ENCODE measurements around the gene THUMPD3. TPM values are rescaled to one million over a fixed set of nuclear protein-coding genes. Genes with fewer than 3 reads are reported as not detected.

Gene THUMPD3
- total and polyA plus RNA-seq, 9 of the 15 experiments (the other 6 are each of a cell fraction or from before 2014, with no cell fraction given), result 58.3 to 132 (median 113) TPM

- TF ChIP-seq FOXK2 (conservative IDR thresholded peaks at IDR 0.05 in 1 of 2, IDR thresholded peaks at IDR 0.05 in 1 of 2; ENCODE audit: low read depth in 2 of 2) (no peak), ZNF121 (CRISPR knock-in tag; conservative IDR thresholded peaks at IDR 0.05) (no peak)
Observed at GRCh38 chr3:9324944-9325343, 37.9 kb upstream of the THUMPD3 start (continued).

- H3K4me1 ChIP-seq (replicated peaks in 1 of 2; ENCODE audit: control insufficient read depth in 2 of 2, insufficient read depth in 2 of 2, low read length in 2 of 2), result no peaks in the 10 kb centered on the region
- no peaks in the 10 kb centered on the region for H3K9me1 ChIP-seq (ENCODE audit: control insufficient read depth, insufficient read depth, low read length)
- DNase-seq (ENCODE audit: extremely low read depth in 1 of 4, low spot score in 3 of 4) (no peak), FAIRE-seq (no peak), ATAC-seq (no peak)
- peaks cover 5 to 11% of the 10 kb centered on the region in 2 experiments; a peak in 2 of 5 replicates for H3K27me3 ChIP-seq (ENCODE audit: control insufficient read depth in 2 of 2, insufficient read depth in 2 of 2, low read length in 2 of 2)
- H3K9ac ChIP-seq (ENCODE audit: insufficient read depth in 1 of 2, low read depth in 2 of 2, low read length in 2 of 2), result no peak overlapping the region
- H3K27ac ChIP-seq (ENCODE audit: extremely low read depth, low read depth, low read length), result no peak overlapping the region
- BruUV-seq (replicated peaks), result no TSS peak
- H3K4me2 ChIP-seq (ENCODE audit: insufficient read depth, low read length), result no peak overlapping the region
- no peaks in the 10 kb centered on the region for H3K9me3 ChIP-seq (replicated peaks; ENCODE audit: control insufficient read depth, insufficient read depth, low read depth, low read length)
- H2AFZ ChIP-seq (ENCODE audit: low read depth, low read length), result no peak overlapping the region
- H3K36me3 ChIP-seq (ENCODE audit: control insufficient read depth, insufficient read depth, low read length), result no peaks in the 10 kb centered on the region
- 4% methylated on average over 1 of the region's 1 CpG for WGBS (ENCODE audit: insufficient coverage, low coverage, missing lambda C conversion rate)
- CTCF ChIA-PET (ENCODE audit: low intra/inter-chr PET ratio), result no interaction called here
- no peak overlapping the region for H3K4me3 ChIP-seq
- no peaks in the 10 kb centered on the region for H4K20me1 ChIP-seq (replicated peaks; ENCODE audit: control insufficient read depth, insufficient read depth, low read length)
- in situ Hi-C loops (cut with MboI), result no loop called here
- no peaks in the 10 kb centered on the region for H3K79me2 ChIP-seq (ENCODE audit: control insufficient read depth, insufficient read depth, low read length)
- POLR2A ChIA-PET, result interaction anchor here (0.5 kb wide), 1 partner anchor 20 kb away, joined by 4 read pairs; no protein-coding TSS in a partner anchor
- intact Hi-C loops (cut with micrococcal nuclease), result no loop called here
- TF ChIP-seq FOXK1 (CRISPR knock-in tag; IDR thresholded peaks at IDR 0.05; ENCODE audit: borderline replicate concordance) (no peak), FOXM1 (IDR thresholded peaks at IDR 0.05; ENCODE audit: low read depth) (no peak), FOXM1 (CRISPR knock-in tag; IDR thresholded peaks at IDR 0.05; ENCODE audit: low read depth) (no peak), KLF1 (tag; IDR thresholded peaks at IDR 0.05) (no peak), ZNF717 (CRISPR knock-in tag; IDR thresholded peaks at IDR 0.05) (no peak), ZNF77 (CRISPR knock-in tag; IDR thresholded peaks at IDR 0.05) (no peak), ZC3H4 (CRISPR knock-in tag; IDR thresholded peaks at IDR 0.05; ENCODE audit: borderline replicate concordance) (no peak), RBBP5 (IDR thresholded peaks at IDR 0.05; ENCODE audit: borderline replicate concordance, insufficient read depth, low read length, poor library complexity, severe bottlenecking) (no peak), FOXP4 (CRISPR knock-in tag; IDR thresholded peaks at IDR 0.05; ENCODE audit: borderline replicate concordance) (no peak), POLR2AphosphoS2 (IDR thresholded peaks at IDR 0.05; ENCODE audit: low read length) (no peak), EGR1 (conservative IDR thresholded peaks at IDR 0.05) (no peak), MBD2 (IDR thresholded peaks at IDR 0.05; ENCODE audit: borderline replicate concordance, low read depth) (no peak)
Observed at GRCh38 chr3:9327578-9327977, 35.3 kb upstream of the THUMPD3 start.
